K562 (cell line): Measurements from ENCODE around the gene ANTKMT. TPM values are rescaled to one million over a fixed set of nuclear protein-coding genes. Genes with fewer than 3 reads are reported as not detected.

Source experiments
- BCOR ChIP-seq: fragments of 450-650 bp; IDR thresholded peaks from 2 replicates; pipeline ENCODE4 v1.6.1; 2016
- CREB5 ChIP-seq: fragments of 250-450 bp; sonication (Bioruptor Pico); IDR thresholded peaks from 2 replicates; pipeline ENCODE4 v1.5.0; 2020; ENCODE audit warnings: mild to moderate bottlenecking
- CREBBP ChIP-seq: IDR thresholded peaks from one replicate; pipeline ENCODE4 v1.6.1; 2012; ENCODE audit warnings: low read depth, mild to moderate bottlenecking, control low read depth, inconsistent platforms, low read length
- ILF3 ChIP-seq: fragments of 450-650 bp; IDR thresholded peaks from 2 replicates; pipeline ENCODE4 v1.6.1; 2018; ENCODE audit warnings: antibody characterized with exemption, mild to moderate bottlenecking, moderate library complexity, borderline replicate concordance
- MCM2 ChIP-seq: fragments of 450-650 bp; IDR thresholded peaks from 2 replicates; pipeline ENCODE4 v1.6.1; 2017; ENCODE audit warnings: low read depth, mild to moderate bottlenecking
- PHF21A ChIP-seq: fragments of 450-650 bp; IDR thresholded peaks from 2 replicates; pipeline ENCODE4 v1.6.1; 2017; ENCODE audit warnings: low read depth, borderline replicate concordance
- POLR2AphosphoS2 ChIP-seq: IDR thresholded peaks from 2 replicates; pipeline ENCODE4 v1.6.1; 2012; ENCODE audit warnings: low read length, improper control_type of control experiment
- PPARD ChIP-seq: fragments of 250-450 bp; sonication (Bioruptor Pico); IDR thresholded peaks from 2 replicates; pipeline ENCODE4 v1.8.0; 2022; ENCODE audit warnings: inconsistent platforms, mild to moderate bottlenecking, moderate library complexity
- RERE ChIP-seq: sonication (generic); formaldehyde crosslinking; IDR thresholded peaks from 2 replicates; pipeline ENCODE4 v1.8.0; 2023; ENCODE audit warnings: missing genetic modification reagents, mild to moderate bottlenecking, borderline replicate concordance
- ZBTB33 ChIP-seq: sonication (generic); formaldehyde crosslinking; IDR thresholded peaks from 2 replicates; pipeline ENCODE4 v1.8.1; 2023; ENCODE audit warnings: mild to moderate bottlenecking, missing genetic modification reagents
- ZNF253 ChIP-seq: fragments of 250-450 bp; sonication (Bioruptor Pico); conservative IDR thresholded peaks from 2 replicates; pipeline ENCODE4 v1.6.1; 2021; ENCODE audit warnings: mild to moderate bottlenecking
- ZNF395 ChIP-seq: fragments of 200-800 bp; sonication (Bioruptor generic); IDR thresholded peaks from 2 replicates; pipeline ENCODE4 v1.6.1; 2017; ENCODE audit warnings: missing genetic modification characterization, missing compliant biosample characterization
- ZNF696 ChIP-seq: fragments of 250-450 bp; sonication (Bioruptor Pico); conservative IDR thresholded peaks from 2 replicates; pipeline ENCODE4 v1.4.0; 2020; ENCODE audit warnings: mild to moderate bottlenecking, moderate library complexity
- polyA plus RNA-seq, 8 experiments: library from polyadenylated mRNA; depleted of rRNA in 4 of 8; stranded (reverse) in 5 of 8; unstranded in 3 of 8; fragments of >200 nt; fragmentation: Nextera tagmentation in 2 of 8; fragmentation: Illumina TruSeq in 1 of 8; extraction: Ambion mirVana in 2 of 8; extraction: Trizol in 1 of 8; gene quantifications; 2 replicates each; pipeline versions ENCODE4 v1.2.1 to v1.2.3, GENCODE V29; 2011 to 2014; ENCODE audit warnings: inconsistent platforms in 1 of 8, missing spikeins in 1 of 8
- total RNA-seq, 7 experiments: library from RNA; depleted of rRNA in 6 of 7; stranded (reverse); fragments of >200 nt in 6 of 7; fragmentation: Illumina TruSeq in 2 of 7; extraction: Trizol in 2 of 7; gene quantifications; 2 replicates each; pipeline versions ENCODE4 v1.2.1 to v1.2.3, GENCODE V29; 2011 to 2021; ENCODE audit warnings: low replicate concordance in 1 of 7

Gene ANTKMT
- total and polyA plus RNA-seq, 9 of the 15 experiments (the other 6 are each of a cell fraction or from before 2014, with no cell fraction given) = 0.58 to 217 (median 19.1) TPM

GRCh38 chr16:740764-741505 lies 20.0 kb downstream of the ANTKMT start, which contains the start of gene CIAO3 (continued):
- TF ChIP-seq ZBTB33 (no peak), RERE (no peak), MCM2 (no peak), PPARD (CRISPR knock-in tag) (no peak), PHF21A (no peak), ZNF395 (no peak), BCOR (no peak), ZNF253 (CRISPR knock-in tag) (no peak), ZNF696 (no peak), POLR2AphosphoS2 (no peak; the same call in 1 of the 2 replicates), ILF3 (no peak), CREBBP (no peak), CREB5 (CRISPR knock-in tag) (no peak)
